NCI-H524 (cell line): ENCODE results near the gene RWDD3.

Experiments used
- DNase-seq, 2 experiments: peaks; one replicate each; lab custom pipeline; 2025; lab: John Stamatoyannopoulos, UW

RWDD3 gene

DNA sequence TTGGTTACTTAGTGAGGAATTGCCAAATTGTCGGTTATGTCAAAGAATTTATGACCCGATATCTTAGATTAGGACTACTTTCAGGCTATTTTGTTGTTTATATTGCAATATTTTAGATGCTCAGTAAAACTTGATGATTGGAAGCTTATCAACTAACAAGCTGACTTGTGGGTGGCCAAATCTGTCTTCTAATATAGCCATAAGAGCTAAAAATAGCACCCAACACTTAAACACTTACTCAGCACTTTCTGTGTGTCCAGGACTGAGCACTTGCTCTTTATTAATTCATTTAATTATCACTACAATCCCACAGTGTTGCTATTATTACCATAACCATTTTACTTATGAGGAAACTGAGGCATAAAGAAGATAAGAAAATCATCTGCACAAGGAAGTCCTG lies 50.4 kb downstream of the RWDD3 start:
- DNase-seq: no peak

DNA sequence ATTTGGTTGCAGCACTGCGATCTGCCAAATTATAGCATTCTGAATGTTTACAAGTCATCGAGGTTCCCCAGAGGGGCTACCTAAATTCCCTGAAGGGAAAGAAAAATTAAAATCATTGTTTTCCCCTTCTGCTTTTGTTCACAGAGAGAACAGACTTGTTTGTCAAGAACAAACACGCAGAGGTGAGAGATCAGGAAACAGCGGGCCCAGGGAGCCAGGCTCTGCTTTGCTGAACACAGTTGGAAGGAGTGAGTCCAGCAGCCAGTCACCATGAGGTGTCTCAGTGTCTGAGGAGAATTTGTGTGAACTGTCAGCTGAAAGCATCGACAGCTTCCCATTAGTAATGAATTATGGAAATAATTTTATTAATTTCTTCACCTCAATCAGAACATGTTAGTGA lies 52.5 kb downstream of the RWDD3 start:
- no peak for DNase-seq

DNA sequence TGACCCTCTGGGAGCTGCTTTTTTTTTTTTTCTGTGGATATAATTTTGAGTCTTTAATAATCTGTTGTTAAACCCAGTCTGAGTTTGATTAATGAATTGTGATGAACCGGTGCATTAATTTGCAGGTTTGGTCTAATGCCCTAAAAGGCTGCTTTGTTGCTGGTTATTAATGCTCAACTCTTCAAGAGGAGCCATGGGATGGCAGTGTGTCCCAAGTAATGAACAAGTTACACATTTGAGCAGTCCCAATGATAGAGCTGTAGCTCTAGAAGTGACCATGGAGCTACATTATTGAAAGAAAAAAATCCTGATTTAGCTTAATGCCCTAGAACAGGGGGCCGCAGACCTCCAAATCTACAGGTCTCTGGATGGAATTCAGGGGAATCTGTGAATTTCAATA lies 53.1 kb downstream of the RWDD3 start:
- peak; percentile 4 to 37 for DNase-seq

DNA sequence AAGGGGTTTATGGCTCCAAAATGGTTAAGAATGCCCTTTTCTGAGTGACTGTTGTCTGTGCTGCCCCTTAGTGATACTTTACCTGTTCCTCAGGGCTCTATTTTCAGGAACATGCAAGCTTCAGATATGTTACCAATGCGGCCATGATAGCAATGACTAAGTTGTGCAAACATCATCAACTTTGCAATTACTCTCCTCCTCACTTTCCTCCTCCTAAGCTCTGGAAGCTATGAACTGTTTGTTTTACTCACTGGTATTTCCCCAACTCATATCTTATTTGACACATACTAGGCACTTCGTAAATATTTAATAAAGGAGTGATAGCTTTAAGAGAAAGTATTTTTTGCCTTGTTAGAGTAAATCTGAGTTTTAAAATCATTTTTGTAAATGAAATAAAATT lies 53.8 kb downstream of the RWDD3 start:
- DNase-seq: no peak
